ENCODE data around the gene NR1H3. TPM values are rescaled to one million over a fixed set of nuclear protein-coding genes. Genes with fewer than 3 reads are reported as not detected.

NR1H3 gene
- total and polyA plus RNA-seq, 10 of the 15 experiments (the other 5 are each of a cell fraction or from before 2014, with no cell fraction given) = 2.6 to 8.9 (median 4.5) TPM

DNA sequence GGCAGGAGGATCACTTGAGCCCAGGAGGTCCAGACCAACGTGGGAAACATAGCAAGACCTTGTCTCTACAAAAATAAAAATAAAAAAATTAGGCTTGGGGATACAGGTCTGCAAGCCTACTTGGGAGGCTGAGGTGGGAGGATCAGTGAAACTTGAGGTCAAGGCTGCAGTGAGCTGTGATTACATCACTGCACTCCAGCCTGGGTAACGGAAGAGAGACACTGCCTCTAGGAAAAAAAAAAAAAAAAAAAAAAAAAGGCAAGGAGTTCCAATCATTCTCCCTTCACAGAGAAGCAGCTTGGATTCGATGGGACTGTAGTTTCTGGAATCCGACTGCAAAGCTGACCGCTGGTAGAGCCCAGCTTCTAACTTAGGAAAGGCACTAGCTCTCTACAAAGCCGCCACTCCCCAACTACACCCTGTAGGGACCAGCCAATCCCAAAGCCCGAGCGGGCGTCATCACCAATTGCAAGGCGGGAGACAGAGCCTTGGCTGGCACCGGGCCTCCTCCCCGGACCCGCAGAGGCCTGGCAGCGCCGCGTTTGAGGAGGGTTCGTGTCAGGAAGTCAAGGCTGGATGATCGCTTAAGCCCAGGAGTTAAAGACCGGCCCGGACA lies 43.7 kb upstream of the NR1H3 start:
- H4K20me1 ChIP-seq (ENCODE audit: control insufficient read depth, insufficient read depth) = no peaks in the 10 kb centered on the region
- H3K27me3 ChIP-seq (replicated peaks in 1 of 2; ENCODE audit: control insufficient read depth in 2 of 2, insufficient read depth in 2 of 2, low read length in 1 of 2) = no peaks in the 10 kb centered on the region
- intact Hi-C loops (cut with micrococcal nuclease; ENCODE audit: unreplicated experiment) = loop anchor here (1.0 to 2.0 kb wide), 2 partner anchors 37 to 55 kb away; partner anchors contain the start of gene ARFGAP2
- H3K4me3 ChIP-seq = peak overlapping the region; percentile 92
- peaks cover 34% of the 10 kb centered on the region for H3K79me2 ChIP-seq (ENCODE audit: control insufficient read depth, insufficient read depth, low read length)
- CTCF ChIA-PET = interaction anchor here (0.8 to 6.0 kb wide), 9 partner anchors 8 to 198 kb away, joined by 3 to 36 read pairs (median 9); partner anchors contain the start of gene ACP2
- ATAC-seq = peak; percentile 88
- H3K4me2 ChIP-seq (ENCODE audit: control insufficient read depth, insufficient read depth) = peak overlapping the region; percentile 63
- SMC1A ChIA-PET (ENCODE audit: uncharacterized antibody, unreplicated experiment) = interaction anchor here (0.6 to 3.5 kb wide), 8 partner anchors 8 to 434 kb away, joined by 3 to 36 read pairs (median 5); partner anchors contain the start of gene ACP2
- POLR2A ChIA-PET = interaction anchor here (0.6 to 3.4 kb wide), 19 partner anchors 18 to 857 kb away, joined by 3 to 63 read pairs (median 5); partner anchors contain the start of genes ACP2 and SLC39A13
- WGBS (ENCODE audit: insufficient coverage, insufficient replicate concordance, low lambda C conversion rate, missing lambda C conversion rate) = 11% methylated on average over 20 of the region's 20 CpGs
- no peaks in the 10 kb centered on the region; a peak in 2 of 4 replicates for H3K36me3 ChIP-seq (ENCODE audit: control insufficient read depth in 2 of 2, insufficient read depth in 2 of 2, low read length in 1 of 2)
- peak overlapping the region; percentile 88 for H2AFZ ChIP-seq (ENCODE audit: control insufficient read depth, low read depth, low read length)
- in situ Hi-C loops (cut with MboI) = no loop called here
- RAD21 ChIA-PET (ENCODE audit: unreplicated experiment) = interaction anchor here (0.6 to 4.0 kb wide), 20 partner anchors 16 to 1103 kb away, joined by 3 to 65 read pairs (median 3); partner anchors contain the start of genes ACP2, MADD, NR1H3 and PSMC3
- H3K9ac ChIP-seq (ENCODE audit: control insufficient read depth, insufficient read depth, low read length) = peak overlapping the region; percentile 62
- TSS peak; percentile 70 for BruUV-seq (replicated peaks)
- peak; percentile 64 for FAIRE-seq
- peak; percentile 49 for DNase-seq (ENCODE audit: low read depth, low spot score)
- peaks cover 9% of the 10 kb centered on the region for H3K4me1 ChIP-seq (ENCODE audit: control insufficient read depth, insufficient read depth, low read length)
- H3K9me3 ChIP-seq (replicated peaks; ENCODE audit: control insufficient read depth, insufficient read depth, low read length) = 0 out of 3 replicates have a peak, but pooled peaks cover 2% of the 10 kb centered on the region
- peak overlapping the region; percentile 55 for H3K27ac ChIP-seq (ENCODE audit: control insufficient read depth, insufficient read depth)
- TF ChIP-seq GATAD2B (conservative IDR thresholded peaks at IDR 0.05; ENCODE audit: low read depth) (no peak), IRF4 (IDR thresholded peaks at IDR 0.05; ENCODE audit: low read depth, low read length) (no peak), NR2F1 (conservative IDR thresholded peaks at IDR 0.05) (no peak), E4F1 (IDR thresholded peaks at IDR 0.05; ENCODE audit: borderline replicate concordance, partially characterized antibody) (no peak), ZBED1 (IDR thresholded peaks at IDR 0.05; ENCODE audit: borderline replicate concordance) (no peak)
- TF ChIP-seq, protein P1, sequence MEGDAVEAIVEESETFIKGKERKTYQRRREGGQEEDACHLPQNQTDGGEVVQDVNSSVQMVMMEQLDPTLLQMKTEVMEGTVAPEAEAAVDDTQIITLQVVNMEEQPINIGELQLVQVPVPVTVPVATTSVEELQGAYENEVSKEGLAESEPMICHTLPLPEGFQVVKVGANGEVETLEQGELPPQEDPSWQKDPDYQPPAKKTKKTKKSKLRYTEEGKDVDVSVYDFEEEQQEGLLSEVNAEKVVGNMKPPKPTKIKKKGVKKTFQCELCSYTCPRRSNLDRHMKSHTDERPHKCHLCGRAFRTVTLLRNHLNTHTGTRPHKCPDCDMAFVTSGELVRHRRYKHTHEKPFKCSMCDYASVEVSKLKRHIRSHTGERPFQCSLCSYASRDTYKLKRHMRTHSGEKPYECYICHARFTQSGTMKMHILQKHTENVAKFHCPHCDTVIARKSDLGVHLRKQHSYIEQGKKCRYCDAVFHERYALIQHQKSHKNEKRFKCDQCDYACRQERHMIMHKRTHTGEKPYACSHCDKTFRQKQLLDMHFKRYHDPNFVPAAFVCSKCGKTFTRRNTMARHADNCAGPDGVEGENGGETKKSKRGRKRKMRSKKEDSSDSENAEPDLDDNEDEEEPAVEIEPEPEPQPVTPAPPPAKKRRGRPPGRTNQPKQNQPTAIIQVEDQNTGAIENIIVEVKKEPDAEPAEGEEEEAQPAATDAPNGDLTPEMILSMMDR (IDR thresholded peaks at IDR 0.05 in 2 of 3, conservative IDR thresholded peaks at IDR 0.05 in 1 of 3; ENCODE audit: control insufficient read depth in 2 of 3, extremely low read depth in 1 of 3, insufficient read depth in 1 of 3, low read depth in 3 of 3, low read length in 3 of 3) = no peak
- TF ChIP-seq, protein P2, sequence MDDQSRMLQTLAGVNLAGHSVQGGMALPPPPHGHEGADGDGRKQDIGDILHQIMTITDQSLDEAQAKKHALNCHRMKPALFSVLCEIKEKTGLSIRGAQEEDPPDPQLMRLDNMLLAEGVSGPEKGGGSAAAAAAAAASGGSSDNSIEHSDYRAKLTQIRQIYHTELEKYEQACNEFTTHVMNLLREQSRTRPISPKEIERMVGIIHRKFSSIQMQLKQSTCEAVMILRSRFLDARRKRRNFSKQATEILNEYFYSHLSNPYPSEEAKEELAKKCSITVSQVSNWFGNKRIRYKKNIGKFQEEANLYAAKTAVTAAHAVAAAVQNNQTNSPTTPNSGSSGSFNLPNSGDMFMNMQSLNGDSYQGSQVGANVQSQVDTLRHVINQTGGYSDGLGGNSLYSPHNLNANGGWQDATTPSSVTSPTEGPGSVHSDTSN (IDR thresholded peaks at IDR 0.05; ENCODE audit: insufficient replicate concordance, low read depth, low read length) = no peak
- TF ChIP-seq, protein P3, sequence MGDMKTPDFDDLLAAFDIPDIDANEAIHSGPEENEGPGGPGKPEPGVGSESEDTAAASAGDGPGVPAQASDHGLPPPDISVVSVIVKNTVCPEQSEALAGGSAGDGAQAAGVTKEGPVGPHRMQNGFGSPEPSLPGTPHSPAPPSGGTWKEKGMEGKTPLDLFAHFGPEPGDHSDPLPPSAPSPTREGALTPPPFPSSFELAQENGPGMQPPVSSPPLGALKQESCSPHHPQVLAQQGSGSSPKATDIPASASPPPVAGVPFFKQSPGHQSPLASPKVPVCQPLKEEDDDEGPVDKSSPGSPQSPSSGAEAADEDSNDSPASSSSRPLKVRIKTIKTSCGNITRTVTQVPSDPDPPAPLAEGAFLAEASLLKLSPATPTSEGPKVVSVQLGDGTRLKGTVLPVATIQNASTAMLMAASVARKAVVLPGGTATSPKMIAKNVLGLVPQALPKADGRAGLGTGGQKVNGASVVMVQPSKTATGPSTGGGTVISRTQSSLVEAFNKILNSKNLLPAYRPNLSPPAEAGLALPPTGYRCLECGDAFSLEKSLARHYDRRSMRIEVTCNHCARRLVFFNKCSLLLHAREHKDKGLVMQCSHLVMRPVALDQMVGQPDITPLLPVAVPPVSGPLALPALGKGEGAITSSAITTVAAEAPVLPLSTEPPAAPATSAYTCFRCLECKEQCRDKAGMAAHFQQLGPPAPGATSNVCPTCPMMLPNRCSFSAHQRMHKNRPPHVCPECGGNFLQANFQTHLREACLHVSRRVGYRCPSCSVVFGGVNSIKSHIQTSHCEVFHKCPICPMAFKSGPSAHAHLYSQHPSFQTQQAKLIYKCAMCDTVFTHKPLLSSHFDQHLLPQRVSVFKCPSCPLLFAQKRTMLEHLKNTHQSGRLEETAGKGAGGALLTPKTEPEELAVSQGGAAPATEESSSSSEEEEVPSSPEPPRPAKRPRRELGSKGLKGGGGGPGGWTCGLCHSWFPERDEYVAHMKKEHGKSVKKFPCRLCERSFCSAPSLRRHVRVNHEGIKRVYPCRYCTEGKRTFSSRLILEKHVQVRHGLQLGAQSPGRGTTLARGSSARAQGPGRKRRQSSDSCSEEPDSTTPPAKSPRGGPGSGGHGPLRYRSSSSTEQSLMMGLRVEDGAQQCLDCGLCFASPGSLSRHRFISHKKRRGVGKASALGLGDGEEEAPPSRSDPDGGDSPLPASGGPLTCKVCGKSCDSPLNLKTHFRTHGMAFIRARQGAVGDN (IDR thresholded peaks at IDR 0.05) = 0 out of 2 replicates have a peak, but pooled peaks have one; percentile 18

Measured in GM12878 (cell line).